Measurements from ENCODE around the gene PEPD.

PEPD gene

GRCh38 chr19:33513424-33513823 is 8.2 kb downstream of the PEPD start:
- in situ Hi-C loops (cut with MboI; ENCODE audit: low sequenced_read_pairs): no loop called here

- in situ Hi-C loops (cut with MboI; ENCODE audit: low sequenced_read_pairs): no loop called here
These were observed 8.9 kb downstream of the PEPD start for GRCh38 chr19:33512580-33513137.

- in situ Hi-C loops (cut with MboI; ENCODE audit: low sequenced_read_pairs): no loop called here
These were observed 9.6 kb downstream of the PEPD start for GRCh38 chr19:33512021-33512420.

- in situ Hi-C loops (cut with MboI; ENCODE audit: low sequenced_read_pairs): no loop called here
These were observed 10.2 kb downstream of the PEPD start for GRCh38 chr19:33511346-33511745.

GRCh38 chr19:33510462-33511194 is 11.0 kb downstream of the PEPD start:
- in situ Hi-C loops (cut with MboI; ENCODE audit: low sequenced_read_pairs): no loop called here

- in situ Hi-C loops (cut with MboI; ENCODE audit: low sequenced_read_pairs): no loop called here
These were observed 11.8 kb downstream of the PEPD start for GRCh38 chr19:33509774-33510173.

GRCh38 chr19:33508941-33509614 is 12.5 kb downstream of the PEPD start:
- in situ Hi-C loops (cut with MboI; ENCODE audit: low sequenced_read_pairs): no loop called here

- in situ Hi-C loops (cut with MboI; ENCODE audit: low sequenced_read_pairs): no loop called here
These were observed 13.2 kb downstream of the PEPD start for GRCh38 chr19:33508431-33508830.

GRCh38 chr19:33508009-33508408 is 13.6 kb downstream of the PEPD start:
- in situ Hi-C loops (cut with MboI; ENCODE audit: low sequenced_read_pairs): no loop called here

GRCh38 chr19:33507021-33507956 is 14.3 kb downstream of the PEPD start:
- in situ Hi-C loops (cut with MboI; ENCODE audit: low sequenced_read_pairs): no loop called here

- in situ Hi-C loops (cut with MboI; ENCODE audit: low sequenced_read_pairs): no loop called here
These were observed 15.1 kb downstream of the PEPD start for GRCh38 chr19:33506498-33506897.

GRCh38 chr19:33505823-33506222 is 15.8 kb downstream of the PEPD start:
- in situ Hi-C loops (cut with MboI; ENCODE audit: low sequenced_read_pairs): no loop called here

- in situ Hi-C loops (cut with MboI; ENCODE audit: low sequenced_read_pairs): no loop called here
These were observed 16.4 kb downstream of the PEPD start for GRCh38 chr19:33505148-33505547.

- in situ Hi-C loops (cut with MboI; ENCODE audit: low sequenced_read_pairs): no loop called here
These were observed 17.5 kb downstream of the PEPD start for GRCh38 chr19:33504058-33504444.

- in situ Hi-C loops (cut with MboI; ENCODE audit: low sequenced_read_pairs): no loop called here
These were observed 18.0 kb downstream of the PEPD start for GRCh38 chr19:33503433-33504057.

GRCh38 chr19:33503030-33503429 is 18.6 kb downstream of the PEPD start:
- in situ Hi-C loops (cut with MboI; ENCODE audit: low sequenced_read_pairs): no loop called here

GRCh38 chr19:33502521-33502920 is 19.1 kb downstream of the PEPD start:
- in situ Hi-C loops (cut with MboI; ENCODE audit: low sequenced_read_pairs): no loop called here

- in situ Hi-C loops (cut with MboI; ENCODE audit: low sequenced_read_pairs): no loop called here
These were observed 19.8 kb downstream of the PEPD start for GRCh38 chr19:33501693-33502356.

- in situ Hi-C loops (cut with MboI; ENCODE audit: low sequenced_read_pairs): no loop called here
These were observed 20.6 kb downstream of the PEPD start for GRCh38 chr19:33500991-33501390.

GRCh38 chr19:33500586-33500985 is 21.0 kb downstream of the PEPD start:
- in situ Hi-C loops (cut with MboI; ENCODE audit: low sequenced_read_pairs): no loop called here

All from HL-60/S4 treated with phorbol 12-myristate 13-acetate at 8.2 ng/mL for 4 days and 3 days (cell line).